GM18858 (cell line): ENCODE results near the gene PDIK1L.

Experiments
- ATAC-seq: cut with Tn5 transposase; IDR thresholded peaks from one replicate; pipeline ENCODE4 v1.9.1; 2021; ENCODE audit not compliant: unreplicated experiment

Gene PDIK1L

GRCh38 chr1:26121854-26122773, 10.5 kb downstream of the PDIK1L start:
- no peak for ATAC-seq

- no peak for ATAC-seq
These were observed 11.7 kb downstream of the PDIK1L start for GRCh38 chr1:26122988-26123973.

GRCh38 chr1:26124418-26125331, 13.1 kb downstream of the PDIK1L start:
- no peak for ATAC-seq

GRCh38 chr1:26125382-26125781, 13.8 kb downstream of the PDIK1L start:
- no peak for ATAC-seq

- no peak for ATAC-seq
These were observed 14.3 kb downstream of the PDIK1L start for GRCh38 chr1:26125946-26126320.

- peak; percentile 63 for ATAC-seq
These were observed 14.9 kb downstream of the PDIK1L start for GRCh38 chr1:26126321-26127084.

GRCh38 chr1:26127235-26128163, 15.9 kb downstream of the PDIK1L start:
- no peak for ATAC-seq

- no peak for ATAC-seq
These were observed 18.2 kb downstream of the PDIK1L start for GRCh38 chr1:26129778-26130177.

GRCh38 chr1:26130695-26131094, 19.1 kb downstream of the PDIK1L start:
- no peak for ATAC-seq

GRCh38 chr1:26132128-26132833, 20.7 kb downstream of the PDIK1L start:
- no peak for ATAC-seq

GRCh38 chr1:26132834-26133167, 21.2 kb downstream of the PDIK1L start:
- ATAC-seq, result no peak

- no peak for ATAC-seq
These were observed 22.8 kb downstream of the PDIK1L start for GRCh38 chr1:26134466-26134865.

- no peak for ATAC-seq
These were observed 27.4 kb downstream of the PDIK1L start for GRCh38 chr1:26138974-26139558.

GRCh38 chr1:26142159-26142558, 30.5 kb downstream of the PDIK1L start:
- no peak for ATAC-seq

- ATAC-seq, result no peak
These were observed 33.7 kb downstream of the PDIK1L start for GRCh38 chr1:26145041-26145959.

- no peak for ATAC-seq
These were observed 34.3 kb downstream of the PDIK1L start for GRCh38 chr1:26145960-26146294.

- no peak for ATAC-seq
These were observed 37.3 kb downstream of the PDIK1L start for GRCh38 chr1:26148887-26149286.
